SK-N-SH treated with all-trans-retinoic acid at 6 μM for 48 hours (cell line): ENCODE results near the gene DGKZ.

Experiments
- ARNTL ChIP-seq: fragments of 450-650 bp; formaldehyde crosslinking; IDR thresholded peaks from 2 replicates; pipeline ENCODE4 v1.5.0; 2020; ENCODE audit warnings: low read depth, mild to moderate bottlenecking, moderate library complexity, borderline replicate concordance
- BACH2 ChIP-seq: fragments of 250-450 bp; sonication (Bioruptor Pico); IDR thresholded peaks from 2 replicates; pipeline ENCODE4 v1.9.0; 2021; ENCODE audit warnings: mild to moderate bottlenecking, borderline replicate concordance
- SNAI2 ChIP-seq: fragments of 250-450 bp; sonication (Bioruptor Pico); IDR thresholded peaks from 2 replicates; pipeline ENCODE4 v1.5.0; 2020; ENCODE audit warnings: mild to moderate bottlenecking, moderate library complexity
- TCF4 ChIP-seq: fragments of 250-450 bp; sonication (Bioruptor Pico); IDR thresholded peaks from 2 replicates; pipeline ENCODE4 v1.8.0; 2021; ENCODE audit warnings: mild to moderate bottlenecking, moderate library complexity, borderline replicate concordance
- ZFP3 ChIP-seq: fragments of 250-450 bp; sonication (Bioruptor Pico); IDR thresholded peaks from 2 replicates; pipeline ENCODE4 v1.5.0; 2020; ENCODE audit warnings: mild to moderate bottlenecking, moderate library complexity
- ZNF70 ChIP-seq: fragments of 450-650 bp; formaldehyde crosslinking; IDR thresholded peaks from 2 replicates; pipeline ENCODE4 v1.5.0; 2020; ENCODE audit warnings: mild to moderate bottlenecking, moderate library complexity
- ZNF8 ChIP-seq: fragments of 450-650 bp; formaldehyde crosslinking; IDR thresholded peaks from 2 replicates; pipeline ENCODE4 v1.5.0; 2020; ENCODE audit warnings: mild to moderate bottlenecking, moderate library complexity
- TF ChIP-seq, protein P1 (sequence below): fragments of 250-450 bp; sonication (Bioruptor Pico); IDR thresholded peaks from 2 replicates; pipeline ENCODE4 v1.5.1; 2021; ENCODE audit warnings: mild to moderate bottlenecking, moderate library complexity
- TF ChIP-seq, protein P2 (sequence below): fragments of 250-450 bp; sonication (Bioruptor Pico); IDR thresholded peaks from 2 replicates; pipeline ENCODE4 v1.8.0; 2021; ENCODE audit warnings: low read depth, mild to moderate bottlenecking, moderate library complexity, borderline replicate concordance
- TF ChIP-seq, protein P3 (sequence below): fragments of 250-450 bp; sonication (Bioruptor Pico); IDR thresholded peaks from 2 replicates; pipeline ENCODE4 v1.8.0; 2020; ENCODE audit warnings: mild to moderate bottlenecking, moderate library complexity, borderline replicate concordance
- TF ChIP-seq, protein P4 (sequence below): fragments of 250-450 bp; sonication (Bioruptor Pico); IDR thresholded peaks from 2 replicates; pipeline ENCODE4 v1.5.0; 2020; ENCODE audit warnings: mild to moderate bottlenecking, moderate library complexity

DNA sequence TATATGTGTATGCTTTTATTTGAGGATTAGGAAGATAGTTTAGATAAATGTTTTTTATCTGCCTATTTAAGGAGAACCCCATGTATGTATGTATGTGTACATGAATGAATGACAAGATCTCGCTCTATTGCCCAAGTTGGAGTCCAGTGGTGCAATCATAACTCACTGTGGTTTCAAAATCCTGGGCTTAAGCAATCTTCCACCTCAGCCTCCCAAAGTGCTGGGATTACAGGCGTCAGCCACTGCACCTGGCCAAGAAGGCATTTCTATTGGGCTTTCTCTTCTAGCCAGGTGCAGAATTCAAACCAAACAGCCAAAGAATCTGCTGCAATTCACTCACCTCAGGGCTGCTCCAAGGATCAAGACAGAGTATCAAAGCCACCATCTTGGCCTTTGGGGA lies 25.5 kb upstream of the DGKZ start:
- TF ChIP-seq, protein P1, sequence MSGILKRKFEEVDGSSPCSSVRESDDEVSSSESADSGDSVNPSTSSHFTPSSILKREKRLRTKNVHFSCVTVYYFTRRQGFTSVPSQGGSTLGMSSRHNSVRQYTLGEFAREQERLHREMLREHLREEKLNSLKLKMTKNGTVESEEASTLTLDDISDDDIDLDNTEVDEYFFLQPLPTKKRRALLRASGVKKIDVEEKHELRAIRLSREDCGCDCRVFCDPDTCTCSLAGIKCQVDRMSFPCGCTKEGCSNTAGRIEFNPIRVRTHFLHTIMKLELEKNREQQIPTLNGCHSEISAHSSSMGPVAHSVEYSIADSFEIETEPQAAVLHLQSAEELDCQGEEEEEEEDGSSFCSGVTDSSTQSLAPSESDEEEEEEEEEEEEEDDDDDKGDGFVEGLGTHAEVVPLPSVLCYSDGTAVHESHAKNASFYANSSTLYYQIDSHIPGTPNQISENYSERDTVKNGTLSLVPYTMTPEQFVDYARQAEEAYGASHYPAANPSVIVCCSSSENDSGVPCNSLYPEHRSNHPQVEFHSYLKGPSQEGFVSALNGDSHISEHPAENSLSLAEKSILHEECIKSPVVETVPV (CRISPR knock-in tag) = no peak
- TF ChIP-seq BACH2 (CRISPR knock-in tag) = no peak
- no peak for TF ChIP-seq TCF4
- TF ChIP-seq, protein P2, sequence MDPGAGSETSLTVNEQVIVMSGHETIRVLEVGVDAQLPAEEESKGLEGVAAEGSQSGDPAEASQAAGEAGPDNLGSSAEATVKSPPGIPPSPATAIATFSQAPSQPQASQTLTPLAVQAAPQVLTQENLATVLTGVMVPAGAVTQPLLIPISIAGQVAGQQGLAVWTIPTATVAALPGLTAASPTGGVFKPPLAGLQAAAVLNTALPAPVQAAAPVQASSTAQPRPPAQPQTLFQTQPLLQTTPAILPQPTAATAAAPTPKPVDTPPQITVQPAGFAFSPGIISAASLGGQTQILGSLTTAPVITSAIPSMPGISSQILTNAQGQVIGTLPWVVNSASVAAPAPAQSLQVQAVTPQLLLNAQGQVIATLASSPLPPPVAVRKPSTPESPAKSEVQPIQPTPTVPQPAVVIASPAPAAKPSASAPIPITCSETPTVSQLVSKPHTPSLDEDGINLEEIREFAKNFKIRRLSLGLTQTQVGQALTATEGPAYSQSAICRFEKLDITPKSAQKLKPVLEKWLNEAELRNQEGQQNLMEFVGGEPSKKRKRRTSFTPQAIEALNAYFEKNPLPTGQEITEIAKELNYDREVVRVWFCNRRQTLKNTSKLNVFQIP (CRISPR knock-in tag) = no peak
- TF ChIP-seq ZNF70 (CRISPR knock-in tag) = no peak
- no peak for TF ChIP-seq ARNTL (CRISPR knock-in tag)
- TF ChIP-seq, protein P3, sequence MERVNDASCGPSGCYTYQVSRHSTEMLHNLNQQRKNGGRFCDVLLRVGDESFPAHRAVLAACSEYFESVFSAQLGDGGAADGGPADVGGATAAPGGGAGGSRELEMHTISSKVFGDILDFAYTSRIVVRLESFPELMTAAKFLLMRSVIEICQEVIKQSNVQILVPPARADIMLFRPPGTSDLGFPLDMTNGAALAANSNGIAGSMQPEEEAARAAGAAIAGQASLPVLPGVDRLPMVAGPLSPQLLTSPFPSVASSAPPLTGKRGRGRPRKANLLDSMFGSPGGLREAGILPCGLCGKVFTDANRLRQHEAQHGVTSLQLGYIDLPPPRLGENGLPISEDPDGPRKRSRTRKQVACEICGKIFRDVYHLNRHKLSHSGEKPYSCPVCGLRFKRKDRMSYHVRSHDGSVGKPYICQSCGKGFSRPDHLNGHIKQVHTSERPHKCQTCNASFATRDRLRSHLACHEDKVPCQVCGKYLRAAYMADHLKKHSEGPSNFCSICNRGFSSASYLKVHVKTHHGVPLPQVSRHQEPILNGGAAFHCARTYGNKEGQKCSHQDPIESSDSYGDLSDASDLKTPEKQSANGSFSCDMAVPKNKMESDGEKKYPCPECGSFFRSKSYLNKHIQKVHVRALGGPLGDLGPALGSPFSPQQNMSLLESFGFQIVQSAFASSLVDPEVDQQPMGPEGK (CRISPR knock-in tag) = no peak
- no peak for TF ChIP-seq ZNF8 (CRISPR knock-in tag)
- no peak for TF ChIP-seq ZFP3 (CRISPR knock-in tag)
- TF ChIP-seq, protein P4, sequence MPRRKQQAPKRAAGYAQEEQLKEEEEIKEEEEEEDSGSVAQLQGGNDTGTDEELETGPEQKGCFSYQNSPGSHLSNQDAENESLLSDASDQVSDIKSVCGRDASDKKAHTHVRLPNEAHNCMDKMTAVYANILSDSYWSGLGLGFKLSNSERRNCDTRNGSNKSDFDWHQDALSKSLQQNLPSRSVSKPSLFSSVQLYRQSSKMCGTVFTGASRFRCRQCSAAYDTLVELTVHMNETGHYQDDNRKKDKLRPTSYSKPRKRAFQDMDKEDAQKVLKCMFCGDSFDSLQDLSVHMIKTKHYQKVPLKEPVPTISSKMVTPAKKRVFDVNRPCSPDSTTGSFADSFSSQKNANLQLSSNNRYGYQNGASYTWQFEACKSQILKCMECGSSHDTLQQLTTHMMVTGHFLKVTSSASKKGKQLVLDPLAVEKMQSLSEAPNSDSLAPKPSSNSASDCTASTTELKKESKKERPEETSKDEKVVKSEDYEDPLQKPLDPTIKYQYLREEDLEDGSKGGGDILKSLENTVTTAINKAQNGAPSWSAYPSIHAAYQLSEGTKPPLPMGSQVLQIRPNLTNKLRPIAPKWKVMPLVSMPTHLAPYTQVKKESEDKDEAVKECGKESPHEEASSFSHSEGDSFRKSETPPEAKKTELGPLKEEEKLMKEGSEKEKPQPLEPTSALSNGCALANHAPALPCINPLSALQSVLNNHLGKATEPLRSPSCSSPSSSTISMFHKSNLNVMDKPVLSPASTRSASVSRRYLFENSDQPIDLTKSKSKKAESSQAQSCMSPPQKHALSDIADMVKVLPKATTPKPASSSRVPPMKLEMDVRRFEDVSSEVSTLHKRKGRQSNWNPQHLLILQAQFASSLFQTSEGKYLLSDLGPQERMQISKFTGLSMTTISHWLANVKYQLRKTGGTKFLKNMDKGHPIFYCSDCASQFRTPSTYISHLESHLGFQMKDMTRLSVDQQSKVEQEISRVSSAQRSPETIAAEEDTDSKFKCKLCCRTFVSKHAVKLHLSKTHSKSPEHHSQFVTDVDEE (CRISPR knock-in tag) = no peak
- no peak for TF ChIP-seq SNAI2 (CRISPR knock-in tag)
